HepG2 (cell line): Measurements from ENCODE around the gene INF2. TPM values are rescaled to one million over a fixed set of nuclear protein-coding genes. Genes with fewer than 3 reads are reported as not detected.

Source experiments
- ARNT2 ChIP-seq: sonication (generic); formaldehyde crosslinking; IDR thresholded peaks from 2 replicates; pipeline ENCODE4 v1.8.0; 2022; ENCODE audit warnings: mild to moderate bottlenecking, low read depth, missing genetic modification reagents, moderate library complexity
- BCL3 ChIP-seq: sonication (generic); formaldehyde crosslinking; IDR thresholded peaks from 2 replicates; pipeline ENCODE4 v1.5.1; 2020; ENCODE audit warnings: mild to moderate bottlenecking, missing genetic modification reagents, moderate library complexity
- CHCHD3 ChIP-seq: sonication (generic); formaldehyde crosslinking; IDR thresholded peaks from 2 replicates; pipeline ENCODE4 v1.8.0; 2022; ENCODE audit warnings: mild to moderate bottlenecking, missing genetic modification reagents, moderate library complexity
- FLYWCH1 ChIP-seq: sonication (generic); formaldehyde crosslinking; IDR thresholded peaks from 2 replicates; pipeline ENCODE4 v1.8.1; 2023; ENCODE audit warnings: mild to moderate bottlenecking, missing genetic modification reagents
- GABPB1 ChIP-seq: IDR thresholded peaks from 2 replicates; pipeline ENCODE4 v1.6.1; 2016; ENCODE audit warnings: mild to moderate bottlenecking, missing genetic modification reagents, moderate library complexity, missing compliant biosample characterization
- IRF9 ChIP-seq: sonication (generic); formaldehyde crosslinking; IDR thresholded peaks from 2 replicates; pipeline ENCODE4 v1.8.0; 2022; ENCODE audit warnings: missing genetic modification reagents, mild to moderate bottlenecking, borderline replicate concordance
- ISL2 ChIP-seq: sonication (generic); formaldehyde crosslinking; IDR thresholded peaks from 2 replicates; pipeline ENCODE4 v1.5.0; 2020; ENCODE audit warnings: missing genetic modification reagents
- JARID2 ChIP-seq: sonication (generic); formaldehyde crosslinking; IDR thresholded peaks from 2 replicates; pipeline ENCODE4 v1.8.1; 2023; ENCODE audit warnings: missing genetic modification reagents, inconsistent platforms; ENCODE audit not compliant: insufficient replicate concordance
- JUNB ChIP-seq: sonication (generic); formaldehyde crosslinking; IDR thresholded peaks from 2 replicates; pipeline ENCODE4 v1.8.0; 2022; ENCODE audit warnings: missing genetic modification reagents, mild to moderate bottlenecking, borderline replicate concordance
- KDM3A ChIP-seq: IDR thresholded peaks from 2 replicates; pipeline ENCODE4 v1.6.1; 2018; ENCODE audit warnings: low read depth, missing compliant biosample characterization
- KMT2A ChIP-seq: sonication (generic); formaldehyde crosslinking; IDR thresholded peaks from 2 replicates; pipeline ENCODE4 v1.4.0; 2020; ENCODE audit warnings: missing genetic modification reagents
- MED1 ChIP-seq: sonication (generic); formaldehyde crosslinking; IDR thresholded peaks from 2 replicates; pipeline ENCODE4 v1.4.0; 2020; ENCODE audit warnings: missing genetic modification reagents
- NFKBIZ ChIP-seq: IDR thresholded peaks from 2 replicates; pipeline ENCODE4 v1.6.1; 2018; ENCODE audit warnings: missing genetic modification reagents, missing compliant biosample characterization
- PHF5A ChIP-seq: IDR thresholded peaks from one replicate; pipeline ENCODE4 v1.6.1; 2018; ENCODE audit warnings: low read depth, missing genetic modification reagents; ENCODE audit not compliant: unreplicated experiment
- RNF2 ChIP-seq: fragments of 450-650 bp; conservative IDR thresholded peaks from 2 replicates; pipeline ENCODE4 v1.6.1; 2016; ENCODE audit warnings: low read depth
- SAP130 ChIP-seq: IDR thresholded peaks from 2 replicates; pipeline ENCODE4 v1.6.1; 2016; ENCODE audit warnings: low read depth
- SNAPC5 ChIP-seq: sonication (generic); formaldehyde crosslinking; IDR thresholded peaks from 2 replicates; pipeline ENCODE4 v1.8.1; 2023; ENCODE audit warnings: mild to moderate bottlenecking, missing genetic modification reagents, borderline replicate concordance
- ZKSCAN8 ChIP-seq: IDR thresholded peaks from 2 replicates; pipeline ENCODE4 v1.6.1; 2016; ENCODE audit warnings: borderline replicate concordance, missing genetic modification reagents, missing compliant biosample characterization
- ZNF101 ChIP-seq: sonication (generic); formaldehyde crosslinking; IDR thresholded peaks from 2 replicates; pipeline ENCODE4 v1.4.0; 2020; ENCODE audit warnings: mild to moderate bottlenecking, low read depth, missing genetic modification reagents, borderline replicate concordance
- ZNF160 ChIP-seq: sonication (generic); formaldehyde crosslinking; IDR thresholded peaks from 2 replicates; pipeline ENCODE4 v1.8.0; 2022; ENCODE audit warnings: mild to moderate bottlenecking, inconsistent platforms, missing genetic modification reagents
- ZNF589 ChIP-seq: sonication (generic); formaldehyde crosslinking; conservative IDR thresholded peaks from 2 replicates; pipeline ENCODE4 v1.8.0; 2022; ENCODE audit warnings: mild to moderate bottlenecking, moderate library complexity, missing genetic modification reagents
- ZNF672 ChIP-seq: sonication (generic); formaldehyde crosslinking; IDR thresholded peaks from 2 replicates; pipeline ENCODE4 v1.8.1; 2022; ENCODE audit warnings: missing genetic modification reagents
- polyA plus RNA-seq, 8 experiments: library from polyadenylated mRNA; depleted of rRNA in 3 of 8; stranded (reverse) in 7 of 8; unstranded in 1 of 8; fragments of >200 nt; fragmentation: Illumina TruSeq in 4 of 8; extraction: Trizol in 4 of 8; gene quantifications; 2 replicates each; pipeline versions ENCODE4 v1.2.1 to v1.2.3, GENCODE V29; 2011 to 2016; ENCODE audit warnings: low read depth in 4 of 8, missing spikeins in 1 of 8, mixed read lengths in 1 of 8; ENCODE audit not compliant: insufficient read depth in 1 of 8
- total RNA-seq, 5 experiments: library from RNA; depleted of rRNA; stranded (reverse); fragments of >200 nt; fragmentation: Illumina TruSeq; extraction: Trizol; gene quantifications; 2 replicates each; pipeline ENCODE4 v1.2.3, GENCODE V29; 2016; ENCODE audit warnings: low read depth in 1 of 5
- TF ChIP-seq, protein P1 (sequence below): sonication (generic); formaldehyde crosslinking; IDR thresholded peaks from 2 replicates; pipeline ENCODE4 v1.4.0; 2020; ENCODE audit warnings: mild to moderate bottlenecking, missing genetic modification reagents
- TF ChIP-seq, protein P2 (sequence below): sonication (generic); formaldehyde crosslinking; IDR thresholded peaks from 2 replicates; pipeline ENCODE4 v1.4.0; 2020; ENCODE audit warnings: mild to moderate bottlenecking, missing genetic modification reagents

INF2 gene
- total and polyA plus RNA-seq, 2 of the 13 experiments (the other 11 are each of a cell fraction or from before 2014, with no cell fraction given): 16.4 to 26.4 TPM

DNA sequence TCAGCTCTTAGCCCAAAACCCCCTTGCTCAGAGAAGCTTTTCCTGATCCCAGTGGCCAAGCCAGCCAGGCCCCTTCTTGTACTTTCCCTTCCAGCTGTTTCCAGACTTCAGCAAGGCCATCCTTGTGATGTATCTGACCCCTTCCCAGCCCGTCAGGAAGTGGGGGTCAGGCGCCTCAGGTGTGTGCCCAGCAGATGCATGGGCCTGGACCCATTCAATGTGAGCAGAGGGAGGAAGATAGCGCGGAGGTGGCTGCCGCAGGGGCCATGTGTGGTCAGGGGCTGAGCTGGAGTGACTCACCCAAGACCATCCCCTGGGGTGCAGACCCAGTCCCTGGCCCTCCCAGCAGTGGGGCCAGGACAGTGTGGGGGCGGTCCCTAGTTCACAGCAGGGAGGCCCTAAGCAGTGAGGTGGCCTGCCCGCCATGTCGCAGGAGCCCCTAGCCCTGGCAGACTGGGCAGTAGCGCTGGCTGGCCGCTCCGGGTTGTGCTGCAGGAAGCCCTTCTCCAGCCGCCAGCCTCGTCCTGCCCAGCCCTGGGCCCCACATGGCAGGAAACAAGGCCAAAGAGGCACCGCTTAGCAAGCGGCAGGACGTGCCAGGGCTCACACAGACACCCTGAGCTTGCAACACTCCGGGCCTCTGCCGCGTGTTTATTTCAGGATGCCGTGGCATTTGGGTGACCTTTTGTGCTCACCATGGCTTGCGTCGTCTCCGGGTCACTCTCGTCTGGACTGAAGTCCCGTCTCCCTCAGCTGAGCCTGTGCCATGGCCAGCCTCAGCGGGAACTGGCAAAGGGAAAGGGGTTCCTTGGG is 46.6 kb downstream of the INF2 start (continued):
- peak; percentile 94 for TF ChIP-seq ARNT2 (CRISPR knock-in tag)
- TF ChIP-seq GABPB1 (CRISPR knock-in tag): peak; percentile 80
- TF ChIP-seq BCL3 (CRISPR knock-in tag): peak; percentile 80; the same call in 1 of the 2 replicates
- TF ChIP-seq KMT2A (CRISPR knock-in tag): no peak
- TF ChIP-seq ZNF672 (CRISPR knock-in tag): no peak
- TF ChIP-seq SAP130 (CRISPR knock-in tag): peak; percentile 89
- TF ChIP-seq JARID2 (CRISPR knock-in tag): no peak
- TF ChIP-seq ISL2 (CRISPR knock-in tag): peak; percentile 50; the same call in 1 of the 2 replicates
- 0 out of 2 replicates have a peak, but pooled peaks have one; percentile 58 for TF ChIP-seq FLYWCH1 (CRISPR knock-in tag)
- TF ChIP-seq NFKBIZ (CRISPR knock-in tag): no peak
- peak; percentile 38 for TF ChIP-seq PHF5A (CRISPR knock-in tag)
- no peak for TF ChIP-seq CHCHD3 (CRISPR knock-in tag)
- peak; percentile 90 for TF ChIP-seq ZNF589 (CRISPR knock-in tag)
- TF ChIP-seq ZKSCAN8 (CRISPR knock-in tag): 0 out of 2 replicates have a peak, but pooled peaks have one; percentile 50
- TF ChIP-seq JUNB (CRISPR knock-in tag): no peak
- TF ChIP-seq MED1 (CRISPR knock-in tag): peak; percentile 100
- peak; percentile 87 for TF ChIP-seq IRF9 (CRISPR knock-in tag)
- TF ChIP-seq, protein P1, sequence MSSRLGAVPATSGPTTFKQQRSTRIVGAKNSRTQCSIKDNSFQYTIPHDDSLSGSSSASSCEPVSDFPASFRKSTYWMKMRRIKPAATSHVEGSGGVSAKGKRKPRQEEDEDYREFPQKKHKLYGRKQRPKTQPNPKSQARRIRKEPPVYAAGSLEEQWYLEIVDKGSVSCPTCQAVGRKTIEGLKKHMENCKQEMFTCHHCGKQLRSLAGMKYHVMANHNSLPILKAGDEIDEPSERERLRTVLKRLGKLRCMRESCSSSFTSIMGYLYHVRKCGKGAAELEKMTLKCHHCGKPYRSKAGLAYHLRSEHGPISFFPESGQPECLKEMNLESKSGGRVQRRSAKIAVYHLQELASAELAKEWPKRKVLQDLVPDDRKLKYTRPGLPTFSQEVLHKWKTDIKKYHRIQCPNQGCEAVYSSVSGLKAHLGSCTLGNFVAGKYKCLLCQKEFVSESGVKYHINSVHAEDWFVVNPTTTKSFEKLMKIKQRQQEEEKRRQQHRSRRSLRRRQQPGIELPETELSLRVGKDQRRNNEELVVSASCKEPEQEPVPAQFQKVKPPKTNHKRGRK: no peak
- TF ChIP-seq SNAPC5: no peak
- TF ChIP-seq ZNF101 (CRISPR knock-in tag): no peak
- peak; percentile 66 for TF ChIP-seq RNF2
- TF ChIP-seq KDM3A (CRISPR knock-in tag): 0 out of 2 replicates have a peak, but pooled peaks have one; percentile 61
- TF ChIP-seq, protein P2, sequence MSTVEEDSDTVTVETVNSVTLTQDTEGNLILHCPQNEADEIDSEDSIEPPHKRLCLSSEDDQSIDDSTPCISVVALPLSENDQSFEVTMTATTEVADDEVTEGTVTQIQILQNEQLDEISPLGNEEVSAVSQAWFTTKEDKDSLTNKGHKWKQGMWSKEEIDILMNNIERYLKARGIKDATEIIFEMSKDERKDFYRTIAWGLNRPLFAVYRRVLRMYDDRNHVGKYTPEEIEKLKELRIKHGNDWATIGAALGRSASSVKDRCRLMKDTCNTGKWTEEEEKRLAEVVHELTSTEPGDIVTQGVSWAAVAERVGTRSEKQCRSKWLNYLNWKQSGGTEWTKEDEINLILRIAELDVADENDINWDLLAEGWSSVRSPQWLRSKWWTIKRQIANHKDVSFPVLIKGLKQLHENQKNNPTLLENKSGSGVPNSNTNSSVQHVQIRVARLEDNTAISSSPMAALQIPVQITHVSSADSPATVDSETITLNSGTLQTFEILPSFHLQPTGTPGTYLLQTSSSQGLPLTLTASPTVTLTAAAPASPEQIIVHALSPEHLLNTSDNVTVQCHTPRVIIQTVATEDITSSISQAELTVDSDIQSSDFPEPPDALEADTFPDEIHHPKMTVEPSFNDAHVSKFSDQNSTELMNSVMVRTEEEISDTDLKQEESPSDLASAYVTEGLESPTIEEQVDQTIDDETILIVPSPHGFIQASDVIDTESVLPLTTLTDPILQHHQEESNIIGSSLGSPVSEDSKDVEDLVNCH: no peak
- no peak; the same call in 1 of the 2 replicates for TF ChIP-seq ZNF160 (CRISPR knock-in tag)
